Body of pancreas (tissue), 4 donors: ENCODE measurements around the gene MCRS1. TPM values are rescaled to one million over a fixed set of nuclear protein-coding genes. Genes with fewer than 3 reads are reported as not detected.

Source experiments
- ATAC-seq: fragments of 150-250 bp; one replicate; pipeline ENCODE4 v1.9.1; 2016
- DNase-seq, 4 donors: peaks; one replicate each; pipeline ENCODE4 v3.0.0-alpha.2; 2019
- H3K27ac ChIP-seq, 4 donors: fragments of 200-600 bp; sonication (generic); 1 replicate in 3 of 4; 2 replicates in 1 of 4; pipeline versions ENCODE4 v1.5.1 to v1.6.1; 2016 to 2019; ENCODE audit warnings: mild to moderate bottlenecking in 1 of 4, mixed read lengths in 1 of 4, moderate library complexity in 1 of 4
- H3K27me3 ChIP-seq, 2 donors: fragments of 200-600 bp; sonication (generic); one replicate each; pipeline ENCODE4 v1.6.0; 2016; ENCODE audit warnings: mild to moderate bottlenecking in 1 of 2
- H3K36me3 ChIP-seq, 2 donors: fragments of 200-600 bp; sonication (generic); replicated peaks in 1 of 2; 2 replicates each; pipeline ENCODE4 v1.5.1; 2016; ENCODE audit warnings: low read depth in 2 of 2; ENCODE audit not compliant: insufficient read depth in 1 of 2
- H3K4me1 ChIP-seq: fragments of 200-600 bp; sonication (generic); one replicate; pipeline ENCODE4 v1.6.0; 2016
- H3K4me3 ChIP-seq, 2 donors: fragments of 200-600 bp; sonication (generic); 1 replicate in 1 of 2; 2 replicates in 1 of 2; pipeline ENCODE4 v1.5.1; 2016 to 2019
- H3K9me3 ChIP-seq, 3 donors: fragments of 200-600 bp; sonication (generic); 1 replicate in 2 of 3; 2 replicates in 1 of 3; pipeline ENCODE4 v1.5.1; 2016
- POLR2A ChIP-seq, 3 donors: fragments of 450-650 bp; IDR thresholded peaks; one replicate each; pipeline ENCODE4 v1.6.1; 2016; ENCODE audit warnings: antibody characterized with exemption in 3 of 3, mild to moderate bottlenecking in 2 of 3
- WGBS, 2 donors: methylation state at CpG; one replicate each; pipeline ENCODE4 v1.1.5; 2017; 5-methylcytosine and 5-hydroxymethylcytosine counted together
- intact Hi-C: fragments of 100-400 bp; cut with DNase I; formaldehyde crosslinking; loops from one replicate; pipeline ENCODE4 v1.15.1; 2023
- total RNA-seq, 2 donors: library from RNA; depleted of rRNA; stranded (reverse); fragments of >200 nt; gene quantifications; one replicate each; pipeline ENCODE4 v1.1.0, GENCODE V29; 2016
- TF ChIP-seq, protein P1 (sequence below), 7 experiments: fragments of 450-650 bp in 4 of 7; fragments of 200-600 bp in 3 of 7; sonication (generic) in 3 of 7; IDR thresholded peaks; one replicate each; pipeline ENCODE4 v1.5.1; 2016 to 2019; ENCODE audit warnings: antibody characterized with exemption in 7 of 7

The MCRS1 gene
- total RNA-seq, 2 donors from 2014 or later, result 34.2 to 49.8 TPM

DNA sequence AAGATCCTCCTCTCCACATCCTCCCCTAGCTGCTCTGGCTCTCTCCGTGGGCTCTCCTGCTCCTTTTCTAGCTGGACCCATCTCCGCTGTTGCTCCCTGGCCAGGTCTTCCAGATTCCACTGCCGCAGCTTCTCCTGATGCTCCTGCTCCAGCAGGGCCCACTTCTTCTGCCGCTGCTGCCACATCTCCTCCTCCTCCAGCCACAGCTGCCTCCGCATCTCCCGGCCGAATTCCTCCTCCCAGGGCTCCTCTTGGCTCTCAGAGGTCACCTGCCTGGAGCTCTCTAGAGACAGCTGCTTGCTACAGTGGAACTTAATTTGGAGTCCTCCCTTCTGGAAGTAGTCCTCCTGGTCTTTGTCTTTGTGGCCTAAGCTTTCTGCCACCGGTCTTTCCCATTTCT, 32.0 kb upstream of the MCRS1 start:
- no peak for DNase-seq
- Histone ChIP-seq H3K4me3 (no peak overlapping the region), H3K27me3 (no peaks in the 10 kb centered on the region), H3K36me3 (no peaks in the 10 kb centered on the region), H3K27ac (no peak overlapping the region), H3K4me1 (no peaks in the 10 kb centered on the region), H3K9me3 (no peaks in the 10 kb centered on the region)
- 89 to 96% methylated on average over 8 of the region's 8 CpGs for WGBS, 2 donors
- TF ChIP-seq POLR2A (IDR thresholded peaks at IDR 0.05), result no peak
- TF ChIP-seq, protein P1, sequence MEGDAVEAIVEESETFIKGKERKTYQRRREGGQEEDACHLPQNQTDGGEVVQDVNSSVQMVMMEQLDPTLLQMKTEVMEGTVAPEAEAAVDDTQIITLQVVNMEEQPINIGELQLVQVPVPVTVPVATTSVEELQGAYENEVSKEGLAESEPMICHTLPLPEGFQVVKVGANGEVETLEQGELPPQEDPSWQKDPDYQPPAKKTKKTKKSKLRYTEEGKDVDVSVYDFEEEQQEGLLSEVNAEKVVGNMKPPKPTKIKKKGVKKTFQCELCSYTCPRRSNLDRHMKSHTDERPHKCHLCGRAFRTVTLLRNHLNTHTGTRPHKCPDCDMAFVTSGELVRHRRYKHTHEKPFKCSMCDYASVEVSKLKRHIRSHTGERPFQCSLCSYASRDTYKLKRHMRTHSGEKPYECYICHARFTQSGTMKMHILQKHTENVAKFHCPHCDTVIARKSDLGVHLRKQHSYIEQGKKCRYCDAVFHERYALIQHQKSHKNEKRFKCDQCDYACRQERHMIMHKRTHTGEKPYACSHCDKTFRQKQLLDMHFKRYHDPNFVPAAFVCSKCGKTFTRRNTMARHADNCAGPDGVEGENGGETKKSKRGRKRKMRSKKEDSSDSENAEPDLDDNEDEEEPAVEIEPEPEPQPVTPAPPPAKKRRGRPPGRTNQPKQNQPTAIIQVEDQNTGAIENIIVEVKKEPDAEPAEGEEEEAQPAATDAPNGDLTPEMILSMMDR (IDR thresholded peaks at IDR 0.05), result no peak
- ATAC-seq, result no peak
- intact Hi-C loops, result no loop called here

DNA sequence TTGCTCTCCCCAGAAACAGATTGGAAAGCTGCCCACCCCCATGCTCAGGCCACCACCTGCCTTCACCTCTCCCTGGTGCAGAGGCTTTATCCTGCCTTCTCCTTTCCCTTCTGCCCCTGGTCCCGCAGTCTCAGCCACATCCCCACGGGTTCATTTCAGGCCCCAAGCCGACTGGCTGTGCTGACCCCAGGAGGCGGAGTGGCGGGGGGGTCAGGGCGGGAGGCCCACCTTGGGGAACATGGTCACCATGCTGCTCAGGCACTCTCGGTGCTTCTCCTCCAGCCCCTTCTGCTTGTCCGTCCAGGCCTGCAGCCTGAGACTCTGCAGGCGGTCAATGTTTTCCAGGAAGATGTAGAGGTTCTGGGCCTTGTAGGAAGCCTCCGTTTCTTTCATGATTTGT, 30.6 kb upstream of the MCRS1 start:
- no peaks in the 10 kb centered on the region for H3K27me3 ChIP-seq
- H3K27ac ChIP-seq, result no peak overlapping the region
- TF ChIP-seq POLR2A (IDR thresholded peaks at IDR 0.05), result no peak
- TF ChIP-seq, protein P1 (IDR thresholded peaks at IDR 0.05), result no peak
- no peaks in the 10 kb centered on the region for H3K9me3 ChIP-seq
- ATAC-seq (no peak), DNase-seq (no peak)
- WGBS, 2 donors, result 72 to 85% methylated on average over 10 of the region's 10 CpGs
- no peaks in the 10 kb centered on the region for H3K36me3 ChIP-seq
- intact Hi-C loops, result no loop called here
- no peaks in the 10 kb centered on the region for H3K4me1 ChIP-seq
- H3K4me3 ChIP-seq, result no peak overlapping the region

- H3K27ac ChIP-seq, result no peak overlapping the region
- no peaks in the 10 kb centered on the region for H3K27me3 ChIP-seq
- no peaks in the 10 kb centered on the region for H3K4me1 ChIP-seq
- intact Hi-C loops, result no loop called here
- DNase-seq (peak in 1 of 4 donors; percentile 24), ATAC-seq (no peak)
- WGBS, 2 donors, result 17 to 74% methylated on average over 1 to 4 of the region's 4 CpGs
- no peaks in the 10 kb centered on the region for H3K9me3 ChIP-seq
- H3K36me3 ChIP-seq, result no peaks in the 10 kb centered on the region
- no peak overlapping the region for H3K4me3 ChIP-seq
- no peak for TF ChIP-seq POLR2A (IDR thresholded peaks at IDR 0.05)
- TF ChIP-seq, protein P1 (IDR thresholded peaks at IDR 0.05), result no peak
Measured at GRCh38 chr12:49588721-49589516, 21.0 kb upstream of the MCRS1 start.

GRCh38 chr12:49588281-49588680, 20.3 kb upstream of the MCRS1 start:
- TF ChIP-seq, protein P1 (IDR thresholded peaks at IDR 0.05), result no peak
- no peak for TF ChIP-seq POLR2A (IDR thresholded peaks at IDR 0.05)
- Histone ChIP-seq H3K9me3 (no peaks in the 10 kb centered on the region), H3K27me3 (no peaks in the 10 kb centered on the region), H3K36me3 (no peaks in the 10 kb centered on the region), H3K27ac (no peak overlapping the region), H3K4me1 (peaks cover 3% of the 10 kb centered on the region), H3K4me3 (no peak overlapping the region)
- 83 to 93% methylated on average over 7 of the region's 7 CpGs for WGBS, 2 donors
- DNase-seq, result no peak
- intact Hi-C loops, result no loop called here
- ATAC-seq, result no peak
